Activated naive CD8-positive, alpha-beta T cell (primary cell): Measurements from ENCODE around the gene ATP1A2.

Source experiments
- H3K27ac Mint-ChIP-seq: one replicate; pipeline ENCODE4 v1.8.0; 2021; ENCODE audit warnings: mixed read lengths
- H3K27me3 Mint-ChIP-seq: one replicate; pipeline ENCODE4 v1.8.0; 2021; ENCODE audit warnings: mixed read lengths
- H3K36me3 Mint-ChIP-seq: one replicate; pipeline ENCODE4 v1.8.0; 2021; ENCODE audit warnings: mixed read lengths
- H3K4me1 Mint-ChIP-seq: one replicate; pipeline ENCODE4 v1.8.0; 2021; ENCODE audit warnings: low read depth, mixed read lengths
- H3K4me3 Mint-ChIP-seq: one replicate; pipeline ENCODE4 v1.8.0; 2021; ENCODE audit warnings: mild to moderate bottlenecking, mixed read lengths
- H3K9me3 Mint-ChIP-seq: one replicate; pipeline ENCODE4 v1.8.0; 2021; ENCODE audit warnings: low read depth, mixed read lengths

The ATP1A2 gene

GRCh38 chr1:160133990-160134770 is 18.6 kb downstream of the ATP1A2 start:
- Mint-ChIP-seq H3K27me3 (peaks cover 1% of the 10 kb centered on the region), H3K4me3 (no peak overlapping the region), H3K27ac (no peak overlapping the region), H3K4me1 (no peaks in the 10 kb centered on the region), H3K9me3 (no peaks in the 10 kb centered on the region), H3K36me3 (no peaks in the 10 kb centered on the region)

GRCh38 chr1:160134791-160135572 is 19.4 kb downstream of the ATP1A2 start:
- Mint-ChIP-seq H3K27me3 (no peaks in the 10 kb centered on the region), H3K27ac (no peak overlapping the region), H3K36me3 (no peaks in the 10 kb centered on the region), H3K4me3 (no peak overlapping the region), H3K9me3 (no peaks in the 10 kb centered on the region), H3K4me1 (no peaks in the 10 kb centered on the region)

- Mint-ChIP-seq H3K36me3 (no peaks in the 10 kb centered on the region), H3K27me3 (no peaks in the 10 kb centered on the region), H3K9me3 (no peaks in the 10 kb centered on the region)
Measured at GRCh38 chr1:160136121-160136925, 20.8 kb downstream of the ATP1A2 start.

GRCh38 chr1:160136926-160137200 is 21.3 kb downstream of the ATP1A2 start:
- Mint-ChIP-seq H3K4me1 (no peaks in the 10 kb centered on the region), H3K9me3 (no peaks in the 10 kb centered on the region), H3K36me3 (no peaks in the 10 kb centered on the region), H3K27ac (no peak overlapping the region), H3K4me3 (no peak overlapping the region), H3K27me3 (no peaks in the 10 kb centered on the region)

More at GRCh38 chr1:160136121-160136925, 20.8 kb downstream of the ATP1A2 start:
- Mint-ChIP-seq H3K27ac (no peak overlapping the region), H3K4me1 (no peaks in the 10 kb centered on the region), H3K4me3 (no peak overlapping the region)

GRCh38 chr1:160137216-160137862 is 21.8 kb downstream of the ATP1A2 start:
- H3K27me3 Mint-ChIP-seq: no peaks in the 10 kb centered on the region
- no peak overlapping the region for H3K27ac Mint-ChIP-seq
- H3K4me3 Mint-ChIP-seq: no peak overlapping the region
- no peaks in the 10 kb centered on the region for H3K36me3 Mint-ChIP-seq
- H3K9me3 Mint-ChIP-seq: no peaks in the 10 kb centered on the region
- no peaks in the 10 kb centered on the region for H3K4me1 Mint-ChIP-seq

- Mint-ChIP-seq H3K36me3 (no peaks in the 10 kb centered on the region), H3K27me3 (no peaks in the 10 kb centered on the region), H3K9me3 (no peaks in the 10 kb centered on the region), H3K4me1 (no peaks in the 10 kb centered on the region), H3K4me3 (no peak overlapping the region), H3K27ac (no peak overlapping the region)
Measured at GRCh38 chr1:160139840-160140239, 24.3 kb downstream of the ATP1A2 start.

- no peak overlapping the region for H3K27ac Mint-ChIP-seq
- H3K4me1 Mint-ChIP-seq: no peaks in the 10 kb centered on the region
- H3K27me3 Mint-ChIP-seq: no peaks in the 10 kb centered on the region
- no peak overlapping the region for H3K4me3 Mint-ChIP-seq
- no peaks in the 10 kb centered on the region for H3K36me3 Mint-ChIP-seq
- no peaks in the 10 kb centered on the region for H3K9me3 Mint-ChIP-seq
Measured at GRCh38 chr1:160143695-160144094, 28.1 kb downstream of the ATP1A2 start.

- no peak overlapping the region for H3K4me3 Mint-ChIP-seq
Measured at GRCh38 chr1:160144921-160145320, 29.4 kb downstream of the ATP1A2 start.

GRCh38 chr1:160146107-160146506 is 30.5 kb downstream of the ATP1A2 start:
- H3K9me3 Mint-ChIP-seq: no peaks in the 10 kb centered on the region
- H3K27me3 Mint-ChIP-seq: no peaks in the 10 kb centered on the region
- no peaks in the 10 kb centered on the region for H3K4me1 Mint-ChIP-seq
- H3K36me3 Mint-ChIP-seq: no peaks in the 10 kb centered on the region
- no peak overlapping the region for H3K27ac Mint-ChIP-seq
- no peak overlapping the region for H3K4me3 Mint-ChIP-seq

More at GRCh38 chr1:160144921-160145320, 29.4 kb downstream of the ATP1A2 start:
- H3K27ac Mint-ChIP-seq: no peak overlapping the region
- no peaks in the 10 kb centered on the region for H3K4me1 Mint-ChIP-seq
- no peaks in the 10 kb centered on the region for H3K27me3 Mint-ChIP-seq
- no peaks in the 10 kb centered on the region for H3K36me3 Mint-ChIP-seq
- no peaks in the 10 kb centered on the region for H3K9me3 Mint-ChIP-seq

GRCh38 chr1:160148121-160148520 is 32.6 kb downstream of the ATP1A2 start:
- Mint-ChIP-seq H3K27ac (no peak overlapping the region), H3K36me3 (no peaks in the 10 kb centered on the region), H3K4me1 (no peaks in the 10 kb centered on the region), H3K9me3 (no peaks in the 10 kb centered on the region), H3K4me3 (no peak overlapping the region), H3K27me3 (no peaks in the 10 kb centered on the region)

GRCh38 chr1:160149233-160149632 is 33.7 kb downstream of the ATP1A2 start:
- Mint-ChIP-seq H3K27ac (no peak overlapping the region), H3K4me3 (no peak overlapping the region), H3K27me3 (no peaks in the 10 kb centered on the region), H3K4me1 (no peaks in the 10 kb centered on the region), H3K9me3 (no peaks in the 10 kb centered on the region), H3K36me3 (no peaks in the 10 kb centered on the region)

- H3K4me3 Mint-ChIP-seq: no peak overlapping the region
- H3K36me3 Mint-ChIP-seq: no peaks in the 10 kb centered on the region
- H3K27ac Mint-ChIP-seq: no peak overlapping the region
- H3K4me1 Mint-ChIP-seq: no peaks in the 10 kb centered on the region
- no peaks in the 10 kb centered on the region for H3K27me3 Mint-ChIP-seq
- no peaks in the 10 kb centered on the region for H3K9me3 Mint-ChIP-seq
Measured at GRCh38 chr1:160149716-160150115, 34.2 kb downstream of the ATP1A2 start.

GRCh38 chr1:160151303-160151702 is 35.7 kb downstream of the ATP1A2 start, which contains the start of gene ATP1A4:
ATP1A4 (plus strand) TSS chr1:160151603; CDS start chr1:160152041, 438 bp downstream.
- no peaks in the 10 kb centered on the region for H3K9me3 Mint-ChIP-seq
- H3K27me3 Mint-ChIP-seq: no peaks in the 10 kb centered on the region
- no peak within 1 kb of the TSS for H3K27ac Mint-ChIP-seq
- no peaks in the 10 kb centered on the region for H3K4me1 Mint-ChIP-seq
- no peaks in the 10 kb centered on the region for H3K36me3 Mint-ChIP-seq
- no peak within 1 kb of the TSS for H3K4me3 Mint-ChIP-seq

- Mint-ChIP-seq H3K36me3 (no peaks in the 10 kb centered on the region), H3K27me3 (no peaks in the 10 kb centered on the region), H3K4me3 (no peak overlapping the region), H3K27ac (no peak overlapping the region), H3K9me3 (no peaks in the 10 kb centered on the region), H3K4me1 (no peaks in the 10 kb centered on the region)
Measured at GRCh38 chr1:160154790-160155189, 39.2 kb downstream of the ATP1A2 start.
